DMS53 treated with DMSO at 0.1 percent for 48 hours (cell line): Measurements from ENCODE around the gene DDX41.
"Not testable (repeated sequence)": the region's sequence is repeated elsewhere in the genome, so short reads cannot be mapped to it uniquely, and the experiment has no call there.

Experiments
- DNase-seq: peaks from one replicate; lab custom pipeline; 2025; ENCODE audit not compliant: unreplicated experiment; lab: John Stamatoyannopoulos, UW

Gene DDX41

GRCh38 chr5:177537389-177538361 is 20.9 kb upstream of the DDX41 start:
- peak; percentile 8 for DNase-seq

GRCh38 chr5:177536386-177536785 is 19.6 kb upstream of the DDX41 start:
- DNase-seq = no peak

- DNase-seq = no peak
Observed at GRCh38 chr5:177535125-177535524, 18.4 kb upstream of the DDX41 start.

GRCh38 chr5:177534433-177534832 is 17.7 kb upstream of the DDX41 start:
- not testable (repeated sequence) for DNase-seq

- DNase-seq = no peak
Observed at GRCh38 chr5:177531209-177531940, 14.6 kb upstream of the DDX41 start.

GRCh38 chr5:177530638-177531037 is 13.9 kb upstream of the DDX41 start:
- no peak for DNase-seq

- DNase-seq = no peak
Observed at GRCh38 chr5:177529247-177530203, 12.8 kb upstream of the DDX41 start.

- DNase-seq = no peak
Observed at GRCh38 chr5:177528631-177529030, 11.9 kb upstream of the DDX41 start.

- DNase-seq = no peak
Observed at GRCh38 chr5:177527595-177527994, 10.8 kb upstream of the DDX41 start.

- DNase-seq = no peak
Observed at GRCh38 chr5:177526791-177527190, 10.0 kb upstream of the DDX41 start.

- no peak for DNase-seq
Observed at GRCh38 chr5:177526191-177526590, 9.4 kb upstream of the DDX41 start.

GRCh38 chr5:177524941-177525655 is 8.3 kb upstream of the DDX41 start:
- no peak for DNase-seq

- DNase-seq = no peak
Observed at GRCh38 chr5:177524539-177524900, 7.8 kb upstream of the DDX41 start.

- no peak for DNase-seq
Observed at GRCh38 chr5:177523711-177524538, 7.2 kb upstream of the DDX41 start.

- DNase-seq = no peak
Observed at GRCh38 chr5:177520916-177521513, 4.3 kb upstream of the DDX41 start.

GRCh38 chr5:177520271-177520670 is 3.5 kb upstream of the DDX41 start:
- no peak for DNase-seq

- no peak for DNase-seq
Observed at GRCh38 chr5:177519463-177520235, 2.9 kb upstream of the DDX41 start.

GRCh38 chr5:177515580-177515979 is 1.2 kb downstream of the DDX41 start:
- DNase-seq = no peak
